ENCODE measurements around the gene PROCA1. TPM values are rescaled to one million over a fixed set of nuclear protein-coding genes. Genes with fewer than 3 reads are reported as not detected.
A peak's percentile ranks its signal among the peaks of the same experiment; 100 is the strongest.

The PROCA1 gene
- total and polyA plus RNA-seq, 2 of the 8 experiments (the other 6 are each of a cell fraction or from before 2014, with no cell fraction given): 21.2 to 26.3 TPM

- no peak overlapping the region for H3K27ac ChIP-seq (ENCODE audit: low read depth, low read length)
- H4K5ac ChIP-seq (ENCODE audit: insufficient read length, low read depth, low read length): no peak overlapping the region
- peaks cover 6 to 19% of the 10 kb centered on the region in 2 experiments for H4K20me1 ChIP-seq (replicated peaks in 1 of 2; ENCODE audit: control insufficient read depth in 1 of 2, insufficient read depth in 2 of 2, low read length in 2 of 2)
- no peak overlapping the region for H2BK120ac ChIP-seq (replicated peaks; ENCODE audit: low read depth, low read length)
- H3K23me2 ChIP-seq (ENCODE audit: low read depth, low read length): peaks cover 26% of the 10 kb centered on the region
- 85% methylated on average over 5 of the region's 6 CpGs; no CpG with 5 or more reads in 1 of the 2 experiments for WGBS, 2 experiments (ENCODE audit: extremely low coverage in 1 of 2, insufficient coverage in 1 of 2, insufficient read length in 1 of 2, insufficient replicate concordance in 2 of 2, low coverage in 1 of 2, low lambda C conversion rate in 2 of 2, missing lambda C conversion rate in 1 of 2)
- H3K36me3 ChIP-seq (ENCODE audit: control insufficient read depth in 2 of 4, insufficient read depth in 4 of 4, low read length in 3 of 4): peaks cover 19 to 49% (median 36%) of the 10 kb centered on the region in 4 experiments
- FAIRE-seq (no peak), DNase-seq (ENCODE audit: low read depth in 1 of 2, low spot score in 2 of 2) (no peak)
- no peaks in the 10 kb centered on the region; the same call in 1 of the 2 replicates for H3K79me1 ChIP-seq (ENCODE audit: low read depth, low read length)
- H2BK15ac ChIP-seq (ENCODE audit: low read length): no peak overlapping the region
- H3K23ac ChIP-seq (ENCODE audit: insufficient read length): no peak overlapping the region
- H2BK5ac ChIP-seq (ENCODE audit: low read depth, low read length): peak overlapping the region; percentile 7; the same call in 1 of the 2 replicates
- H4K8ac ChIP-seq (ENCODE audit: extremely low read depth, insufficient read depth, low read length): no peak overlapping the region
- no peak overlapping the region for H3K56ac ChIP-seq (replicated peaks; ENCODE audit: insufficient read length, low read depth, low read length)
- H3K79me2 ChIP-seq (ENCODE audit: control insufficient read depth in 1 of 2, insufficient read depth in 2 of 2, low read length in 2 of 2): peaks cover 5 to 37% of the 10 kb centered on the region in 2 experiments; a peak in 3 of 4 replicates
- H4K91ac ChIP-seq (replicated peaks; ENCODE audit: insufficient read length, low read length): no peak overlapping the region
- H2AFZ ChIP-seq (ENCODE audit: low read length): no peak overlapping the region
- H2BK20ac ChIP-seq (ENCODE audit: low read length): no peak overlapping the region
- peaks cover 0 to 15% (median 6%) of the 10 kb centered on the region in 4 experiments; a peak in 6 of 7 replicates for H3K4me1 ChIP-seq (replicated peaks in 1 of 4; ENCODE audit: control insufficient read depth in 3 of 4, insufficient read depth in 4 of 4, low read length in 3 of 4)
- H3K4me2 ChIP-seq (ENCODE audit: insufficient read depth in 1 of 2, low read depth in 2 of 2, low read length in 2 of 2): peak overlapping the region; percentile 40 to 87; a peak in 2 of 4 replicates
- H3K4me3 ChIP-seq (ENCODE audit: extremely low read depth in 1 of 4, insufficient read depth in 2 of 4, low read depth in 3 of 4, low read length in 4 of 4): peak overlapping the region in 1 of 4 experiments; percentile 39; a peak in 1 of 8 replicates
- no peaks in the 10 kb centered on the region for H3K9me3 ChIP-seq (ENCODE audit: insufficient read depth in 2 of 2, low read depth in 1 of 2, low read length in 1 of 2)
- no peak overlapping the region for H2BK12ac ChIP-seq (ENCODE audit: low read depth, low read length)
- no peak overlapping the region for H3K4ac ChIP-seq (replicated peaks; ENCODE audit: insufficient read length, low read depth, low read length)
- no peak overlapping the region for H2AK5ac ChIP-seq (ENCODE audit: low read depth, low read length)
- H3K14ac ChIP-seq (ENCODE audit: insufficient read length): no peak overlapping the region
- no peaks in the 10 kb centered on the region for H3K27me3 ChIP-seq (replicated peaks in 1 of 4; ENCODE audit: control insufficient read depth in 3 of 4, extremely low read depth in 1 of 4, insufficient read depth in 3 of 4, low read length in 3 of 4)
- no peak overlapping the region for H3K18ac ChIP-seq (ENCODE audit: extremely low read depth, low read length)
- H3K9ac ChIP-seq (replicated peaks in 1 of 4; ENCODE audit: extremely low read depth in 1 of 4, low read depth in 3 of 4, low read length in 3 of 4): no peak overlapping the region; a peak in 1 of 7 replicates
- TF ChIP-seq SAP30 (IDR thresholded peaks at IDR 0.05; ENCODE audit: insufficient read depth, insufficient replicate concordance, low read length) (no peak), HDAC6 (IDR thresholded peaks at IDR 0.05; ENCODE audit: low read depth, low read length) (no peak), EP300 (IDR thresholded peaks at IDR 0.05; ENCODE audit: borderline replicate concordance in 1 of 2, low read depth in 2 of 2, low read length in 2 of 2) (no peak), PHF8 (conservative IDR thresholded peaks at IDR 0.05; ENCODE audit: low read depth, low read length) (no peak), SRF (IDR thresholded peaks at IDR 0.05; ENCODE audit: low read depth, low read length) (no peak), CBX5 (IDR thresholded peaks at IDR 0.05; ENCODE audit: low read depth, low read length) (no peak), POLR2A (IDR thresholded peaks at IDR 0.05; ENCODE audit: control extremely low read depth in 1 of 2, low read depth in 2 of 2, low read length in 2 of 2) (peak; percentile 6 to 71)
- CTCF ChIA-PET (ENCODE audit: partially characterized antibody): interaction anchor here (16.9 kb wide), 1 partner anchor 26 kb away, joined by 316 read pairs; no protein-coding TSS in a partner anchor
- POLR2A ChIA-PET (ENCODE audit: partially characterized antibody): interaction anchor here (0.7 to 17.6 kb wide), 16 partner anchors 10 to 359 kb away, joined by 3 to 813 read pairs (median 14); partner anchors contain the start of genes BLTP2, DHRS13, FAM222B and FLOT2
Observed at GRCh38 chr17:28723159-28723835, 11.6 kb upstream of the PROCA1 start.
